HepG2 (cell line): Measurements from ENCODE around the gene KCNG4. TPM values are rescaled to one million over a fixed set of nuclear protein-coding genes. Genes with fewer than 3 reads are reported as not detected.
A peak's percentile ranks its signal among the peaks of the same experiment; 100 is the strongest.

Experiments used
- ATAC-seq: fragments of 200-7000 bp; cut with Tn5 transposase; 3 replicates; pipeline ENCODE4 v1.9.1; 2020; ENCODE audit warnings: mild to moderate bottlenecking, moderate library complexity
- BruUV-seq: library from RNA; stranded (reverse); fragments of 400-500 nt; replicated peaks from 2 replicates; lab custom pipeline; 2021; lab: Mats Ljungman, UMichigan
- CTCF ChIA-PET: fragments of 300-600 bp; formaldehyde crosslinking; extraction: SDS; loops from one replicate; lab custom pipeline; 2021; ENCODE audit warnings: low total read pairs, inconsistent platforms, low intra/inter-chr PET ratio; lab: Yijun Ruan, JAX
- POLR2A ChIA-PET: fragments of 350-600 bp; sonication (Branson Sonifier 250); formaldehyde crosslinking; loops from one replicate; lab custom pipeline; 2020; ENCODE audit warnings: antibody characterized with exemption, inconsistent platforms; lab: Yijun Ruan, JAX
- DNase-seq: peaks from one replicate; pipeline ENCODE4 v3.0.0-alpha.2; 2015; ENCODE audit warnings: low spot score
- FAIRE-seq: peaks from 3 replicates; lab custom pipeline; 2011; peaks lifted over from hg19 to GRCh38; lab: Jason Lieb, UNC
- H2AFZ ChIP-seq: one replicate; pipeline ENCODE4 v1.6.1; 2011; ENCODE audit warnings: low read length, inconsistent platforms
- H3K27ac ChIP-seq: fragments of 300-600 bp; 3 replicates; pipeline ENCODE4 v1.8.0; 2011; ENCODE audit warnings: mixed run types, mild to moderate bottlenecking, mixed read lengths, low read length, inconsistent platforms; ENCODE audit not compliant: insufficient read depth; ENCODE audit errors: extremely low read length
- H3K27me3 ChIP-seq, 2 experiments: fragments of 200-600 bp in 1 of 2; 2 replicates in 1 of 2; 3 replicates in 1 of 2; pipeline versions ENCODE4 v1.6.0 to v1.8.0; 2011; ENCODE audit warnings: low read length in 2 of 2, mild to moderate bottlenecking in 2 of 2, moderate library complexity in 2 of 2, inconsistent platforms in 1 of 2; ENCODE audit not compliant: insufficient read depth in 2 of 2, control insufficient read depth in 1 of 2
- H3K36me3 ChIP-seq, 2 experiments: fragments of 200-600 bp in 1 of 2; replicated peaks in 1 of 2; 2 replicates in 1 of 2; 3 replicates in 1 of 2; pipeline versions ENCODE4 v1.5.1 to v1.8.0; 2011; ENCODE audit warnings: low read length in 2 of 2, inconsistent platforms in 1 of 2; ENCODE audit not compliant: insufficient read depth in 2 of 2, control insufficient read depth in 1 of 2
- H3K4me1 ChIP-seq: 2 replicates; pipeline ENCODE4 v1.5.1; 2012; ENCODE audit warnings: low read length, inconsistent platforms; ENCODE audit not compliant: insufficient read depth
- H3K4me2 ChIP-seq: 2 replicates; pipeline ENCODE4 v1.6.0; 2011; ENCODE audit warnings: low read depth, low read length, inconsistent platforms
- H3K4me3 ChIP-seq, 3 experiments: fragments of 200-600 bp in 1 of 3; sonication (generic), shearing (Covaris generic) in 1 of 3; replicated peaks in 1 of 3; 2 replicates each; pipeline ENCODE4 v1.5.1; 2011 to 2016; ENCODE audit warnings: low read length in 3 of 3, inconsistent platforms in 2 of 3, low read depth in 2 of 3, mild to moderate bottlenecking in 2 of 3, control low read depth in 1 of 3, mixed read lengths in 1 of 3; ENCODE audit not compliant: insufficient read depth in 1 of 3
- H3K79me2 ChIP-seq: one replicate; pipeline ENCODE4 v1.6.1; 2011; ENCODE audit warnings: low read length, inconsistent platforms; ENCODE audit not compliant: insufficient read depth
- H3K9ac ChIP-seq: 2 replicates; pipeline ENCODE4 v1.6.0; 2011; ENCODE audit warnings: mild to moderate bottlenecking, low read depth, low read length, inconsistent platforms; ENCODE audit not compliant: insufficient read depth
- H3K9me3 ChIP-seq: 2 replicates; pipeline ENCODE4 v1.5.1; 2012; ENCODE audit warnings: mild to moderate bottlenecking, low read length
- H4K20me1 ChIP-seq: 2 replicates; pipeline ENCODE4 v1.6.0; 2011; ENCODE audit warnings: inconsistent platforms, mild to moderate bottlenecking, low read length, moderate library complexity; ENCODE audit not compliant: insufficient read depth
- ATF7-NPFF ChIP-seq: sonication (generic); formaldehyde crosslinking; IDR thresholded peaks from 2 replicates; pipeline ENCODE4 v1.8.1; 2023; ENCODE audit warnings: mild to moderate bottlenecking, low read depth, missing genetic modification reagents, moderate library complexity
- HMG20B ChIP-seq: conservative IDR thresholded peaks from 2 replicates; pipeline ENCODE4 v1.6.1; 2016; ENCODE audit warnings: missing genetic modification reagents, missing compliant biosample characterization
- MAFK ChIP-seq, 2 experiments: IDR thresholded peaks in 1 of 2; conservative IDR thresholded peaks in 1 of 2; 2 replicates each; pipeline ENCODE4 v1.6.1; 2011; ENCODE audit warnings: improper control_type of control experiment in 2 of 2, low read length in 2 of 2
- NFE2L2 ChIP-seq: fragments of 150-350 bp; IDR thresholded peaks from 2 replicates; pipeline ENCODE4 v1.6.1; 2014; ENCODE audit warnings: low read length
- SMAD9 ChIP-seq: sonication (generic); formaldehyde crosslinking; IDR thresholded peaks from 2 replicates; pipeline ENCODE4 v1.5.1; 2020; ENCODE audit warnings: mild to moderate bottlenecking, missing genetic modification reagents
- TARDBP ChIP-seq: sonication (generic); formaldehyde crosslinking; IDR thresholded peaks from 2 replicates; pipeline ENCODE4 v1.8.0; 2022; ENCODE audit warnings: mild to moderate bottlenecking, missing genetic modification reagents
- ZNF143 ChIP-seq: sonication (generic); formaldehyde crosslinking; IDR thresholded peaks from 2 replicates; pipeline ENCODE4 v1.4.0; 2020; ENCODE audit warnings: missing genetic modification reagents
- ZNF253 ChIP-seq: sonication (generic); formaldehyde crosslinking; IDR thresholded peaks from 2 replicates; pipeline ENCODE4 v1.8.0; 2022; ENCODE audit warnings: mild to moderate bottlenecking, missing genetic modification reagents, borderline replicate concordance
- WGBS: methylation state at CpG from one replicate; pipeline ENCODE4 v1.1.6; 2017; ENCODE audit warnings: low lambda C conversion rate; 5-methylcytosine and 5-hydroxymethylcytosine counted together
- in situ Hi-C: cut with HindIII; loops from 2 replicates; pipeline ENCODE4 v1.10.0; 2017; ENCODE audit warnings: low pct_unique_long_range_greater_than_20kb; ENCODE audit not compliant: extremely low pct_ligation_motif_present
- intact Hi-C: fragments of 100-400 bp; cut with micrococcal nuclease; formaldehyde crosslinking; loops from one replicate; pipeline ENCODE4 v1.10.0; 2022; ENCODE audit not compliant: unreplicated experiment
- polyA plus RNA-seq, 8 experiments: library from polyadenylated mRNA; depleted of rRNA in 3 of 8; stranded (reverse) in 7 of 8; unstranded in 1 of 8; fragments of >200 nt; fragmentation: Illumina TruSeq in 4 of 8; extraction: Trizol in 4 of 8; gene quantifications; 2 replicates each; pipeline versions ENCODE4 v1.2.1 to v1.2.3, GENCODE V29; 2011 to 2016; ENCODE audit warnings: low read depth in 4 of 8, missing spikeins in 1 of 8, mixed read lengths in 1 of 8; ENCODE audit not compliant: insufficient read depth in 1 of 8
- total RNA-seq, 5 experiments: library from RNA; depleted of rRNA; stranded (reverse); fragments of >200 nt; fragmentation: Illumina TruSeq; extraction: Trizol; gene quantifications; 2 replicates each; pipeline ENCODE4 v1.2.3, GENCODE V29; 2016; ENCODE audit warnings: low read depth in 1 of 5
- TF ChIP-seq, protein P1 (sequence below): sonication (generic); formaldehyde crosslinking; IDR thresholded peaks from 2 replicates; pipeline ENCODE4 v1.4.0; 2020; ENCODE audit warnings: low read depth, mild to moderate bottlenecking, missing genetic modification reagents

KCNG4 gene
- total and polyA plus RNA-seq, 2 of the 13 experiments (the other 11 are each of a cell fraction or from before 2014, with no cell fraction given) = not detected

DNA sequence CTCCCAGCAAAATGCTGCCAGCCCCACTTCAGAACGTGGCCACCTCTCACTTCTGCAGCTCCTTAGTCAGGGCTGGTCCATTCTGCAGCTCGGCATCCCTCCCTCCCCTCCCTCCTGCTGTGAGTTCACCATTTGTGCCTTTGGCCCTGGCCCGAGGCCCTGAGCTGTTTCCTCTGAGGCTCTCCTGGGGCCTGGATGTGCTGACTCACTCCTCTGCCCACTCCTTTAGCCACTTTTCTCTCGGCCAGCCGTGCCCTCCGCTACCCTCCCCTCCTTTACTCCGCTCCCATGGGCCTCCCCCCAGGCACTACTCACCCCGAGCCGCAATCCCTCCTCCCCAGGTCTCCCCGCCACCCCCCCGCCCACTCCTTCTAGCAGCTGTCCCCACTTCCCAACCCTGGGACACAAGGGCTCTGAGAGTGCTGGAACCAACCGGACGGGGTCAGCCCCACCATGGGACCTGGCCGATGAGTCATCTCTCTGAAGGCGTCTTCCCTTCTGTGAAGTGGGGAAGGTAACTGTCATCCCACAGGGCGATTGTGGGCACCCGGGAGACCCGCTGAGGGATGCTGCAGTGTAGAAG is 11.5 kb downstream of the KCNG4 start:
- intact Hi-C loops (no loop called here), in situ Hi-C loops (no loop called here)
- Histone ChIP-seq H4K20me1 (no peaks in the 10 kb centered on the region), H3K27me3 (peaks cover 4 to 66% of the 10 kb centered on the region in 2 experiments; a peak in 3 of 5 replicates), H3K4me1 (peaks cover 5% of the 10 kb centered on the region; the same call in 1 of the 2 replicates), H3K9me3 (no peaks in the 10 kb centered on the region), H3K4me3 (no peak overlapping the region), H3K36me3 (no peaks in the 10 kb centered on the region), H3K27ac (no peak overlapping the region), H2AFZ (no peak overlapping the region), H3K79me2 (no peaks in the 10 kb centered on the region), H3K9ac (no peak overlapping the region), H3K4me2 (no peak overlapping the region)
- POLR2A ChIA-PET = no interaction called here
- WGBS = 31% methylated on average over 17 of the region's 18 CpGs
- TF ChIP-seq TARDBP (no peak), NFE2L2 (peak; percentile 57; the same call in 1 of the 2 replicates), ZNF253 (no peak), MAFK (conservative IDR thresholded peaks at IDR 0.05 in 1 of 2, IDR thresholded peaks at IDR 0.05 in 1 of 2; ENCODE audit: low read length in 2 of 2) (peak in 1 of 2 experiments; percentile 5; a peak in 1 of 4 replicates), ZNF143 (CRISPR knock-in tag) (no peak)
- FAIRE-seq = no peak
- no TSS peak for BruUV-seq
- peak; percentile 66 for ATAC-seq
- peak; percentile 19 for DNase-seq
- CTCF ChIA-PET = no interaction called here

DNA sequence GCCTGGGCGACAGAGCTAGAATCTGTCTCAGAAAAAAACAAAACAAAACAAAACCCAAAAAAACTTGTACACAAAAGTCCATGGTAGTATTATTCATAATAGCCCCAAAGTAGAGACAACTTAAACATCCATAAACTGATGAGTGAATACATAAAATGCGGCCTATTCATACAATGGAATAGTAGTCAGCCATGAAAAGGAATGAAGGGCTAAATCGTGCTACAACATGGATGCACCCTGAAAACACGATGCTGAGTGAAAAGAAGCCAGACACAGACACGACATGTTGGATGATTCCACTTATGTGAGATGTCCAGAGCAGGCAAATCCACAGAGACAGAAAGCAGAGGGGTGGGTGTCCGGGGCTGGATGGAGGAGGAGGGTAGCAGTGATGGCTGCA is 12.3 kb downstream of the KCNG4 start:
- H4K20me1 ChIP-seq = no peaks in the 10 kb centered on the region
- peaks cover 5% of the 10 kb centered on the region; the same call in 1 of the 2 replicates for H3K4me1 ChIP-seq
- FAIRE-seq (no peak), ATAC-seq (no peak), DNase-seq (no peak)
- intact Hi-C loops (no loop called here), in situ Hi-C loops (no loop called here)
- H2AFZ ChIP-seq = no peak overlapping the region
- TF ChIP-seq, protein P1, sequence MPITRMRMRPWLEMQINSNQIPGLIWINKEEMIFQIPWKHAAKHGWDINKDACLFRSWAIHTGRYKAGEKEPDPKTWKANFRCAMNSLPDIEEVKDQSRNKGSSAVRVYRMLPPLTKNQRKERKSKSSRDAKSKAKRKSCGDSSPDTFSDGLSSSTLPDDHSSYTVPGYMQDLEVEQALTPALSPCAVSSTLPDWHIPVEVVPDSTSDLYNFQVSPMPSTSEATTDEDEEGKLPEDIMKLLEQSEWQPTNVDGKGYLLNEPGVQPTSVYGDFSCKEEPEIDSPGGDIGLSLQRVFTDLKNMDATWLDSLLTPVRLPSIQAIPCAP = no peak
- TF ChIP-seq HMG20B (CRISPR knock-in tag) (no peak), SMAD9 (CRISPR knock-in tag) (no peak), ATF7-NPFF (CRISPR knock-in tag) (no peak)
- no peak overlapping the region for H3K4me3 ChIP-seq
- H3K9me3 ChIP-seq = no peaks in the 10 kb centered on the region
- no peak overlapping the region for H3K27ac ChIP-seq
- ChIA-PET CTCF (no interaction called here), POLR2A (no interaction called here)
- no TSS peak for BruUV-seq
- no peak overlapping the region for H3K9ac ChIP-seq
- 36% methylated on average over 6 of the region's 6 CpGs for WGBS
- H3K27me3 ChIP-seq = peaks cover 4 to 58% of the 10 kb centered on the region in 2 experiments; a peak in 3 of 5 replicates
- no peaks in the 10 kb centered on the region for H3K36me3 ChIP-seq
- H3K4me2 ChIP-seq = no peak overlapping the region
- H3K79me2 ChIP-seq = no peaks in the 10 kb centered on the region
